Small intestine (tissue), 7 donors: Measurements from ENCODE around the gene CHRNE. TPM values are rescaled to one million over a fixed set of nuclear protein-coding genes. Genes with fewer than 3 reads are reported as not detected.
"Not testable (repeated sequence)": the region's sequence is repeated elsewhere in the genome, so short reads cannot be mapped to it uniquely, and the experiment has no call there.

ENCODE experiments used
- DNase-seq, 2 donors: peaks; one replicate each; pipeline versions ENCODE4 v3.0.0 to v3.0.0-alpha.2; 2013
- FAIRE-seq: peaks from 2 replicates; lab custom pipeline; 2012; peaks lifted over from hg19 to GRCh38; lab: Jason Lieb, UNC
- H3K27ac ChIP-seq, 3 donors: one replicate each; pipeline ENCODE4 v1.5.1; 2013; ENCODE audit warnings: low read length in 2 of 3, mild to moderate bottlenecking in 2 of 3, control low read depth in 1 of 3, inconsistent platforms in 1 of 3, low read depth in 1 of 3, moderate library complexity in 1 of 3
- H3K27me3 ChIP-seq, 3 donors: one replicate each; pipeline ENCODE4 v1.6.1; 2013; ENCODE audit warnings: low read length in 3 of 3, inconsistent platforms in 1 of 3; ENCODE audit not compliant: control insufficient read depth in 3 of 3, insufficient read depth in 3 of 3
- H3K36me3 ChIP-seq, 3 donors: one replicate each; pipeline ENCODE4 v1.6.1; 2013; ENCODE audit warnings: low read length in 3 of 3, inconsistent platforms in 1 of 3, low read depth in 1 of 3, mild to moderate bottlenecking in 1 of 3, moderate library complexity in 1 of 3; ENCODE audit not compliant: control insufficient read depth in 3 of 3, insufficient read depth in 2 of 3
- H3K4me1 ChIP-seq, 3 donors: one replicate each; pipeline ENCODE4 v1.6.1; 2013; ENCODE audit warnings: low read length in 2 of 3, inconsistent platforms in 1 of 3, low read depth in 1 of 3, mild to moderate bottlenecking in 1 of 3, moderate library complexity in 1 of 3; ENCODE audit not compliant: control insufficient read depth in 3 of 3, insufficient read depth in 2 of 3
- H3K4me3 ChIP-seq, 3 donors: one replicate each; pipeline ENCODE4 v1.5.1; 2013; ENCODE audit warnings: low read length in 3 of 3, control low read depth in 1 of 3, inconsistent platforms in 1 of 3, low read depth in 1 of 3, mild to moderate bottlenecking in 1 of 3, moderate library complexity in 1 of 3
- H3K9me3 ChIP-seq, 2 donors: one replicate each; pipeline ENCODE4 v1.6.1; 2013; ENCODE audit warnings: low read depth in 1 of 2, low read length in 1 of 2; ENCODE audit not compliant: control insufficient read depth in 2 of 2, insufficient read depth in 1 of 2
- WGBS, 3 donors: extraction: QIAGEN DNeasy Blood & Tissue Kit; methylation state at CpG; one replicate each; pipeline ENCODE4 v1.1.7; 2013; 5-methylcytosine and 5-hydroxymethylcytosine counted together
- polyA plus RNA-seq, 4 donors: library from polyadenylated mRNA; stranded (reverse) in 3 of 4; unstranded in 1 of 4; fragments of 200-250 nt in 3 of 4; fragments of 120-200 nt in 1 of 4; gene quantifications; one replicate each; pipeline versions ENCODE4 v1.2.1 to v1.2.3, GENCODE V29; 2013
- donor health status: healthy with polysubstance abuse.
- donor health status: control.
- donor health status: control.
- donor health status: Bipolar disorder and iron deficiency.
- donor health status: healthy.

CHRNE gene
- polyA plus RNA-seq, 4 donors, result 0.27 to 0.66 (median 0.41) TPM

GRCh38 chr17:4862720-4863119 is 40.2 kb downstream of the CHRNE start:
- Histone ChIP-seq H3K27me3 (no peaks in the 10 kb centered on the region), H3K9me3 (no peaks in the 10 kb centered on the region), H3K36me3 (peaks cover 3 to 48% (median 7%) of the 10 kb centered on the region in 3 donors), H3K4me3 (no peak overlapping the region), H3K4me1 (peaks cover 0 to 13% (median 9%) of the 10 kb centered on the region in 3 donors), H3K27ac (no peak overlapping the region)
- DNase-seq (no peak), FAIRE-seq (no peak)
- WGBS, 3 donors, result 92 to 97% (median 93%) methylated on average over 4 of the region's 4 CpGs

- DNase-seq (no peak), FAIRE-seq (no peak)
- Histone ChIP-seq H3K27ac (no peak overlapping the region), H3K36me3 (peaks cover 3 to 58% (median 7%) of the 10 kb centered on the region in 3 donors), H3K4me1 (peaks cover 0 to 17% (median 9%) of the 10 kb centered on the region in 3 donors), H3K27me3 (no peaks in the 10 kb centered on the region), H3K9me3 (no peaks in the 10 kb centered on the region), H3K4me3 (no peak overlapping the region)
- 87 to 91% (median 91%) methylated on average over 16 of the region's 16 CpGs for WGBS, 3 donors
Observed at GRCh38 chr17:4861052-4861451, 41.8 kb downstream of the CHRNE start.

GRCh38 chr17:4860651-4861050 is 42.2 kb downstream of the CHRNE start:
- Histone ChIP-seq H3K27ac (no peak overlapping the region), H3K27me3 (no peaks in the 10 kb centered on the region), H3K4me3 (no peak overlapping the region), H3K36me3 (peaks cover 3 to 60% (median 7%) of the 10 kb centered on the region in 3 donors), H3K4me1 (peaks cover 0 to 17% (median 9%) of the 10 kb centered on the region in 3 donors), H3K9me3 (no peaks in the 10 kb centered on the region)
- WGBS, 3 donors, result 92 to 93% (median 92%) methylated on average over 9 of the region's 9 CpGs
- DNase-seq, result no peak
- no peak for FAIRE-seq

- DNase-seq, result no peak
- WGBS, 3 donors, result 88 to 92% (median 90%) methylated on average over 32 of the region's 32 CpGs
- Histone ChIP-seq H3K9me3 (no peaks in the 10 kb centered on the region), H3K4me3 (no peak overlapping the region), H3K27ac (no peak overlapping the region), H3K27me3 (no peaks in the 10 kb centered on the region), H3K4me1 (peaks cover 0 to 17% (median 9%) of the 10 kb centered on the region in 3 donors), H3K36me3 (peaks cover 3 to 59% (median 7%) of the 10 kb centered on the region in 3 donors)
- no peak for FAIRE-seq
Observed at GRCh38 chr17:4859816-4860625, 42.9 kb downstream of the CHRNE start.

GRCh38 chr17:4858882-4859260 is 44.0 kb downstream of the CHRNE start:
- Histone ChIP-seq H3K36me3 (peaks cover 3 to 60% (median 9%) of the 10 kb centered on the region in 3 donors), H3K27ac (peak overlapping the region in 1 of 3 donors; percentile 48), H3K27me3 (no peaks in the 10 kb centered on the region)

GRCh38 chr17:4858068-4858881 is 44.6 kb downstream of the CHRNE start:
- Histone ChIP-seq H3K9me3 (no peaks in the 10 kb centered on the region), H3K36me3 (peaks cover 3 to 65% (median 9%) of the 10 kb centered on the region in 3 donors), H3K4me3 (no peak overlapping the region), H3K4me1 (peaks cover 0 to 29% (median 9%) of the 10 kb centered on the region in 3 donors), H3K27ac (peak overlapping the region in 2 of 3 donors; percentile 25 to 48), H3K27me3 (no peaks in the 10 kb centered on the region)
- WGBS, 3 donors, result 19 to 49% (median 39%) methylated on average over 7 of the region's 7 CpGs
- FAIRE-seq (no peak), DNase-seq (peak; percentile 46 to 66)

More at GRCh38 chr17:4858882-4859260, 44.0 kb downstream of the CHRNE start:
- Histone ChIP-seq H3K9me3 (no peaks in the 10 kb centered on the region), H3K4me3 (no peak overlapping the region), H3K4me1 (peaks cover 0 to 26% (median 9%) of the 10 kb centered on the region in 3 donors)
- 6 to 26% (median 21%) methylated on average over 5 of the region's 5 CpGs for WGBS, 3 donors
- FAIRE-seq (no peak), DNase-seq (no peak)

- H3K4me3 ChIP-seq, H3K9me3 ChIP-seq, DNase-seq, H3K27me3 ChIP-seq, FAIRE-seq: not testable (repeated sequence)
- Histone ChIP-seq H3K4me1 (peaks cover 0 to 31% (median 9%) of the 10 kb centered on the region in 3 donors), H3K36me3 (peaks cover 3 to 62% (median 9%) of the 10 kb centered on the region in 3 donors), H3K27ac (peak overlapping the region in 1 of 3 donors; percentile 36)
- WGBS, 3 donors, result 84 to 95% (median 88%) methylated on average over 7 of the region's 7 CpGs
Observed at GRCh38 chr17:4857347-4857746, 45.6 kb downstream of the CHRNE start.

GRCh38 chr17:4856937-4857314 is 46.0 kb downstream of the CHRNE start:
- peaks cover 3 to 59% (median 8%) of the 10 kb centered on the region in 3 donors for H3K36me3 ChIP-seq
- no peak overlapping the region for H3K4me3 ChIP-seq
- WGBS, 3 donors, result 92 to 94% (median 93%) methylated on average over 7 of the region's 7 CpGs
- H3K27me3 ChIP-seq, result no peaks in the 10 kb centered on the region
- no peak for FAIRE-seq
- no peaks in the 10 kb centered on the region for H3K9me3 ChIP-seq
- no peak overlapping the region for H3K27ac ChIP-seq
- peaks cover 0 to 36% (median 9%) of the 10 kb centered on the region in 3 donors for H3K4me1 ChIP-seq
- DNase-seq, result no peak
